Transverse colon (tissue), 4 donors: ENCODE measurements around the gene PCDH12. TPM values are rescaled to one million over a fixed set of nuclear protein-coding genes. Genes with fewer than 3 reads are reported as not detected.

ENCODE experiments used
- DNase-seq: peaks from one replicate; pipeline ENCODE4 v3.0.0-alpha.2; 2019
- H3K27ac ChIP-seq, 4 donors: fragments of 200-600 bp; sonication (generic); 2 replicates each; pipeline ENCODE4 v1.5.1; 2016 to 2018; ENCODE audit warnings: inconsistent platforms in 4 of 4
- H3K27me3 ChIP-seq: fragments of 200-600 bp; sonication (generic); 2 replicates; pipeline ENCODE4 v1.5.1; 2017; ENCODE audit warnings: inconsistent platforms
- H3K36me3 ChIP-seq, 4 donors: fragments of 200-600 bp; sonication (generic); 2 replicates each; pipeline ENCODE4 v1.5.1; 2017 to 2019; ENCODE audit warnings: inconsistent platforms in 4 of 4
- H3K4me1 ChIP-seq, 4 donors: fragments of 200-600 bp; sonication (generic); 2 replicates each; pipeline ENCODE4 v1.5.1; 2017 to 2020; ENCODE audit warnings: inconsistent platforms in 4 of 4
- H3K4me3 ChIP-seq, 4 donors: fragments of 200-600 bp; sonication (generic); 1 replicate in 1 of 4; 2 replicates in 3 of 4; pipeline versions ENCODE4 v1.5.1 to v1.6.1; 2017 to 2019; ENCODE audit warnings: inconsistent platforms in 4 of 4
- H3K9me3 ChIP-seq, 2 donors: fragments of 200-600 bp; sonication (generic); 2 replicates each; pipeline ENCODE4 v1.5.1; 2017 to 2019; ENCODE audit warnings: inconsistent platforms in 2 of 2
- CTCF ChIP-seq, 5 experiments: fragments of 200-600 bp in 3 of 5; fragments of 450-650 bp in 2 of 5; sonication (generic) in 3 of 5; IDR thresholded peaks; 1 replicate in 2 of 5; 2 replicates in 3 of 5; pipeline ENCODE4 v1.5.1; 2016 to 2017; ENCODE audit warnings: antibody characterized with exemption in 5 of 5, inconsistent platforms in 3 of 5, mild to moderate bottlenecking in 2 of 5, moderate library complexity in 1 of 5
- EP300 ChIP-seq: sonication (generic); formaldehyde crosslinking; IDR thresholded peaks from one replicate; pipeline ENCODE4 v1.6.1; 2017; ENCODE audit warnings: antibody characterized with exemption, low read depth
- POLR2A ChIP-seq: fragments of 450-650 bp; IDR thresholded peaks from one replicate; pipeline ENCODE4 v1.6.1; 2016; ENCODE audit warnings: antibody characterized with exemption, mild to moderate bottlenecking, moderate library complexity
- POLR2AphosphoS5 ChIP-seq, 3 donors: sonication (generic); formaldehyde crosslinking; IDR thresholded peaks; one replicate each; pipeline ENCODE4 v1.6.1; 2016; ENCODE audit warnings: antibody characterized with exemption in 3 of 3
- WGBS, 2 donors: methylation state at CpG; one replicate each; pipeline ENCODE4 v1.1.5; 2018; ENCODE audit warnings: low coverage in 1 of 2; 5-methylcytosine and 5-hydroxymethylcytosine counted together
- in situ Hi-C, 4 donors: fragments of 200-750 bp; cut with MboI; loops; one replicate each; pipeline versions ENCODE4 v1.15.0 to v1.15.1; 2017; ENCODE audit warnings: low sequenced_read_pairs in 3 of 4, low pct_ligation_motif_present in 1 of 4, low pct_unique_long_range_greater_than_20kb in 1 of 4
- intact Hi-C: fragments of 100-400 bp; cut with DNase I; formaldehyde crosslinking; loops from one replicate; pipeline ENCODE4 v1.15.1; 2023; ENCODE audit warnings: low total_unique reads
- total RNA-seq, 4 donors: library from RNA; depleted of rRNA; stranded (reverse); fragments of >200 nt; gene quantifications; one replicate each; pipeline ENCODE4 v1.1.0, GENCODE V29; 2016

The PCDH12 gene
- total RNA-seq, 4 donors from 2014 or later, result 0.37 to 0.95 (median 0.68) TPM; not detected in 1

DNA sequence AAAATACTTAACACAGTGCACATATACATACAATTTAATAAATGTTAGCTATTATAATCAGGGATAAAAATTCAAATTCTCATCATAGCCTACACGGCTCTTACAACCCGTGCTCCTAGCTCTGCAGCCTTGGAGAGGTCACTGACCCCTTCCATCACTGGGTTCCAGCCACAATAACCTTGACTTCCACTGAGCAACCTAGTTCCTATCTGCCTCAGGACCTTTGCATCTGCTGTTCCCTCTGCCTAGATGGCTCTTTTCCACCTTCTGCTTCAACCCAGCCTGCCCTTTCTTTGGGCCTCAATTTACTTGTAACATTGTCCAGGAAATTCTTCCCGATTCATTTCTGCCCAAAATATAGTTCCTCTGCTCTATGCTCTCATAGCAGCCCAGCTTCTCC, 43.2 kb downstream of the PCDH12 start:
- in situ Hi-C loops (no loop called here), intact Hi-C loops (no loop called here)
- H3K4me1 ChIP-seq, result peaks cover 8 to 47% (median 24%) of the 10 kb centered on the region in 4 donors
- no peak overlapping the region for H3K4me3 ChIP-seq
- H3K27ac ChIP-seq, result no peak overlapping the region
- TF ChIP-seq POLR2A (no peak), POLR2AphosphoS5 (IDR thresholded peaks at IDR 0.05) (no peak), EP300 (no peak), CTCF (IDR thresholded peaks at IDR 0.05) (no peak)
- WGBS, 2 donors, result 95 to 96% methylated on average over 3 of the region's 3 CpGs
- H3K27me3 ChIP-seq, result peaks cover 9% of the 10 kb centered on the region
- no peaks in the 10 kb centered on the region for H3K9me3 ChIP-seq
- no peaks in the 10 kb centered on the region for H3K36me3 ChIP-seq
- DNase-seq, result no peak

- Histone ChIP-seq H3K27me3 (peaks cover 9% of the 10 kb centered on the region), H3K9me3 (no peaks in the 10 kb centered on the region), H3K36me3 (no peaks in the 10 kb centered on the region), H3K27ac (no peak overlapping the region), H3K4me1 (peaks cover 8 to 42% (median 21%) of the 10 kb centered on the region in 4 donors), H3K4me3 (peak overlapping the region in 3 of 4 donors; percentile 19 to 54 (median 31))
- DNase-seq, result peak; percentile 71
- intact Hi-C loops (no loop called here), in situ Hi-C loops (no loop called here)
- peak in 2 of 5 experiments; percentile 14 to 20 for TF ChIP-seq CTCF (IDR thresholded peaks at IDR 0.05)
- no peak for TF ChIP-seq POLR2A
- 17 to 43% methylated on average over 1 to 16 of the region's 40 CpGs for WGBS, 2 donors
Measured at GRCh38 chr5:141914199-141914743, 43.7 kb downstream of the PCDH12 start.

DNA sequence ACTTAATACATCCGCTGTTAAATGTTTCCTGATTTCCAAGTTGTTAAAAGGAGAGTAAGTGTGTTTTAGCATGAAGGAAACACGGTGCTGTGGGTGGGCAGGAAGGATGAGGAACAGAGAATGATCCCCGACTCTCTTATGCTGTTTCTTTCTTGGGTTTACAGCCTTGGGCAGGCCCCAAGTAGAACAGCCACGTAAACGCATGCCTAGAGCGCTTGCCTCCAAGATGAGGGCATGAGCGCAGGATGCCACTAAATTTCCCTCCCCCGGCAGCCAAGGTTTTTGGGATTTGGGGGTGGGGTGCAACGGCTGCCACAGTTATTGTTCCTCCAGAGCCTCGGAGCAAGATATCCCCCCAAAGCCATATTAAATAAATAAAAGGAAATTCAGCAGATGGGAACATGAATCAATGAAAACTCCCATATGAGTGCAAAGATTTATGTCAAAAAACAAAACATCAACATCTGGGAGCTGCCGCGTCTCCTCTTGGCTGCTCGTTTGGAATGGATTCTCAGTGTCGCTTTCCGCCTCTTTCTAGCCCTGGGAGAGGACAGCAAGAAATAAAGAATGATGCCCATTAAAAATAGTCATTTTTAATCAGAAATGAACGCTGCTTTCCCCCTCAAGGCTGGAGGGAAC, 44.3 kb downstream of the PCDH12 start:
- in situ Hi-C loops, result no loop called here
- intact Hi-C loops, result no loop called here
- DNase-seq, result no peak
- H3K27ac ChIP-seq, result no peak overlapping the region
- peaks cover 9% of the 10 kb centered on the region for H3K27me3 ChIP-seq
- no peaks in the 10 kb centered on the region for H3K9me3 ChIP-seq
- TF ChIP-seq POLR2A (no peak), POLR2AphosphoS5 (IDR thresholded peaks at IDR 0.05) (no peak), CTCF (IDR thresholded peaks at IDR 0.05) (no peak), EP300 (no peak)
- no peaks in the 10 kb centered on the region for H3K36me3 ChIP-seq
- peak overlapping the region in 3 of 4 donors; percentile 19 to 54 (median 31) for H3K4me3 ChIP-seq
- 20 to 25% methylated on average over 8 to 16 of the region's 16 CpGs for WGBS, 2 donors
- peaks cover 8 to 37% (median 18%) of the 10 kb centered on the region in 4 donors for H3K4me1 ChIP-seq

DNA sequence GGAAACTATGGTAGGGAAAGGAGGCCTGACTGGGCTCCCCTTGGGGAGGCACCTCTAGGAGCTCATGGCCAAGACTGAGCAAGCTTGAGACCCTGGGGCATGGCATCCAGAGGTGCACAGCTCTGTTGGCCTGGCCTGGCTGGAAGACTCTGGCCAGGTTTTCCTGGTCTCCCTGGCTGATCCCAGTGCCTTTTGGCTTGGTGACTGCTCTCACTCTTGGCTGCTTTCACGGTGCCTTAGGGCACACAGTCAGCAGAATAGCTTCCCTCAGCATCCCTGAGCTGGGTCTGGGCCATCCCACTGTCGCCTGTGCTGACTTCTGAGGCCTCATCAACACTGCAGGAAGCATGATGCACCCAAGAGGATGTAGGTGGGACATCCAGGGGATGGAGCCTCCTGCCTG, 47.7 kb downstream of the PCDH12 start:
- no peak for DNase-seq
- Histone ChIP-seq H3K4me3 (no peak overlapping the region), H3K4me1 (peaks cover 8 to 14% (median 9%) of the 10 kb centered on the region in 4 donors), H3K27me3 (peaks cover 9% of the 10 kb centered on the region), H3K9me3 (no peaks in the 10 kb centered on the region), H3K36me3 (no peaks in the 10 kb centered on the region), H3K27ac (no peak overlapping the region)
- WGBS, 2 donors, result no CpG with 5 or more reads among the region's 2 CpGs
- intact Hi-C loops (no loop called here), in situ Hi-C loops (no loop called here)
- TF ChIP-seq POLR2A (no peak), EP300 (no peak), CTCF (IDR thresholded peaks at IDR 0.05) (no peak), POLR2AphosphoS5 (IDR thresholded peaks at IDR 0.05) (no peak)
